CD14-positive monocyte (primary cell): ENCODE measurements around the gene ACVRL1. TPM values are rescaled to one million over a fixed set of nuclear protein-coding genes. Genes with fewer than 3 reads are reported as not detected.

Experiments
- DNase-seq, 3 donors: peaks; one replicate each; pipeline ENCODE4 v3.0.0-alpha.2; 2011 to 2022
- H2AFZ ChIP-seq: 2 replicates; pipeline ENCODE4 v1.6.0; 2012; ENCODE audit warnings: mild to moderate bottlenecking, low read depth, low read length, inconsistent platforms; ENCODE audit not compliant: insufficient read depth, poor library complexity, severe bottlenecking
- H3K27ac ChIP-seq, 2 donors: 1 replicate in 1 of 2; 2 replicates in 1 of 2; pipeline ENCODE4 v1.5.1; 2012 to 2013; ENCODE audit warnings: low read length in 2 of 2, control low read depth in 1 of 2, inconsistent platforms in 1 of 2, low read depth in 1 of 2, mild to moderate bottlenecking in 1 of 2
- H3K27me3 ChIP-seq, 2 donors: one replicate each; pipeline versions ENCODE4 v1.6.0 to v1.6.1; 2011 to 2013; ENCODE audit warnings: low read length in 2 of 2; ENCODE audit not compliant: control insufficient read depth in 2 of 2, insufficient read depth in 2 of 2
- H3K36me3 ChIP-seq, 2 donors: replicated peaks in 1 of 2; 1 replicate in 1 of 2; 2 replicates in 1 of 2; pipeline versions ENCODE4 v1.5.1 to v1.6.1; 2012 to 2013; ENCODE audit warnings: low read length in 2 of 2, control low read depth in 1 of 2, inconsistent platforms in 1 of 2, mild to moderate bottlenecking in 1 of 2; ENCODE audit not compliant: insufficient read depth in 2 of 2, control insufficient read depth in 1 of 2
- H3K4me1 ChIP-seq, 2 donors: 1 replicate in 1 of 2; 2 replicates in 1 of 2; pipeline versions ENCODE4 v1.5.1 to v1.6.1; 2012 to 2013; ENCODE audit warnings: low read length in 2 of 2, control low read depth in 1 of 2, inconsistent platforms in 1 of 2, mild to moderate bottlenecking in 1 of 2, moderate library complexity in 1 of 2; ENCODE audit not compliant: insufficient read depth in 2 of 2, control insufficient read depth in 1 of 2
- H3K4me2 ChIP-seq: replicated peaks from 2 replicates; pipeline ENCODE3; 2012; ENCODE audit warnings: low read length, moderate library complexity, mild to moderate bottlenecking; ENCODE audit not compliant: poor library complexity, severe bottlenecking; ENCODE audit errors: extremely low read depth
- H3K4me3 ChIP-seq, 3 experiments: fragments of 200-600 bp in 1 of 3; sonication (generic) in 1 of 3; replicated peaks in 1 of 3; 1 replicate in 2 of 3; 2 replicates in 1 of 3; pipeline ENCODE4 v1.5.1; 2011 to 2013; ENCODE audit warnings: low read length in 3 of 3, mild to moderate bottlenecking in 3 of 3, control low read depth in 2 of 3, low read depth in 2 of 3, inconsistent platforms in 1 of 3, moderate library complexity in 1 of 3
- H3K79me2 ChIP-seq: 2 replicates; pipeline ENCODE4 v1.6.0; 2012; ENCODE audit warnings: mild to moderate bottlenecking, control low read depth, inconsistent platforms, low read length, moderate library complexity; ENCODE audit not compliant: insufficient read depth
- H3K9ac ChIP-seq: 2 replicates; pipeline ENCODE4 v1.6.0; 2017; ENCODE audit warnings: low read length, mild to moderate bottlenecking; ENCODE audit not compliant: insufficient read depth, poor library complexity, severe bottlenecking
- H3K9me3 ChIP-seq, 2 donors: replicated peaks in 1 of 2; 1 replicate in 1 of 2; 2 replicates in 1 of 2; pipeline versions ENCODE4 v1.5.1 to v1.6.1; 2012 to 2013; ENCODE audit warnings: low read length in 2 of 2, control low read depth in 1 of 2; ENCODE audit not compliant: control insufficient read depth in 1 of 2, insufficient read depth in 1 of 2
- H4K20me1 ChIP-seq: 2 replicates; pipeline ENCODE4 v1.6.0; 2012; ENCODE audit warnings: mild to moderate bottlenecking, low read length, control low read depth, moderate library complexity; ENCODE audit not compliant: insufficient read depth
- H3K27ac Mint-ChIP-seq, 7 donors: one replicate each; pipeline ENCODE4 v1.8.0; 2020; ENCODE audit warnings: mild to moderate bottlenecking in 7 of 7, mixed read lengths in 7 of 7, moderate library complexity in 6 of 7, inconsistent platforms in 2 of 7
- H3K27me3 Mint-ChIP-seq, 3 donors: one replicate each; pipeline ENCODE4 v1.8.0; 2021 to 2022; ENCODE audit warnings: low read depth in 3 of 3, mild to moderate bottlenecking in 3 of 3, mixed read lengths in 3 of 3, moderate library complexity in 3 of 3, inconsistent platforms in 1 of 3
- H3K36me3 Mint-ChIP-seq, 2 donors: one replicate each; pipeline ENCODE4 v1.8.0; 2020; ENCODE audit warnings: mixed read lengths in 2 of 2, inconsistent platforms in 1 of 2, mild to moderate bottlenecking in 1 of 2
- H3K4me1 Mint-ChIP-seq: one replicate; pipeline ENCODE4 v1.8.0; 2020; ENCODE audit warnings: mild to moderate bottlenecking, mixed read lengths
- H3K4me3 Mint-ChIP-seq, 2 donors: one replicate each; pipeline ENCODE4 v1.8.0; 2020; ENCODE audit warnings: mild to moderate bottlenecking in 2 of 2, mixed read lengths in 2 of 2, moderate library complexity in 1 of 2
- H3K9me3 Mint-ChIP-seq, 7 donors: one replicate each; pipeline ENCODE4 v1.8.0; 2020 to 2022; ENCODE audit warnings: mixed read lengths in 7 of 7, mild to moderate bottlenecking in 6 of 7, moderate library complexity in 6 of 7, inconsistent platforms in 2 of 7
- CTCF ChIP-seq: fragments of 200-600 bp; IDR thresholded peaks from one replicate; pipeline ENCODE4 v1.8.0; 2022; ENCODE audit warnings: antibody characterized with exemption, mild to moderate bottlenecking
- WGBS: methylation state at CpG from one replicate; pipeline ENCODE4 v1.1.5; 2013; ENCODE audit warnings: missing lambda C conversion rate; ENCODE audit not compliant: insufficient coverage; 5-methylcytosine and 5-hydroxymethylcytosine counted together
- intact Hi-C, 2 donors: fragments of 100-400 bp; cut with micrococcal nuclease; formaldehyde crosslinking; loops; one replicate each; pipeline versions ENCODE4 v1.15.0 to v1.15.1; 2023
- polyA plus RNA-seq, 3 donors: library from polyadenylated mRNA; depleted of rRNA in 1 of 3; unstranded in 2 of 3; stranded (reverse) in 1 of 3; fragments of 300-500 nt in 2 of 3; fragments of >200 nt in 1 of 3; fragmentation: Illumina TruSeq in 2 of 3; gene quantifications; 1 replicate in 2 of 3; 2 replicates in 1 of 3; pipeline ENCODE4 v1.2.3, GENCODE V29; 2012 to 2021

The ACVRL1 gene
- polyA plus RNA-seq, 3 donors: 1.5 to 3.6 (median 2.0) TPM

- Histone ChIP-seq H4K20me1 (no peaks in the 10 kb centered on the region), H3K36me3 (peaks cover 0 to 19% of the 10 kb centered on the region in 2 donors), H3K4me2 (peak overlapping the region; percentile 70), H3K27me3 (no peaks in the 10 kb centered on the region), H3K27ac (peak overlapping the region; percentile 89 to 92), H3K4me3 (peak overlapping the region in 1 of 3 experiments; percentile 60), H3K79me2 (no peaks in the 10 kb centered on the region), H3K4me1 (peaks cover 21 to 25% of the 10 kb centered on the region in 2 donors), H3K9me3 (no peaks in the 10 kb centered on the region), H2AFZ (peak overlapping the region; percentile 72), H3K9ac (peak overlapping the region; percentile 42)
- H3K27me3 Mint-ChIP-seq: peaks cover 2 to 4% (median 3%) of the 10 kb centered on the region in 3 donors
- WGBS: 50% methylated on average over 13 of the region's 16 CpGs
- H3K9me3 Mint-ChIP-seq: peaks cover 0 to 3% (median 0%) of the 10 kb centered on the region in 7 donors
- peak overlapping the region; percentile 93 to 98 (median 96) for H3K27ac Mint-ChIP-seq
- peak; percentile 91 to 96 (median 95) for DNase-seq
- H3K4me1 Mint-ChIP-seq: peaks cover 38% of the 10 kb centered on the region
- peak overlapping the region; percentile 59 to 83 for H3K4me3 Mint-ChIP-seq
- peaks cover 6 to 18% of the 10 kb centered on the region in 2 donors for H3K36me3 Mint-ChIP-seq
- intact Hi-C loops: loop anchor here (5.0 kb wide), 3 partner anchors 34 to 59 kb away; partner anchors contain the start of gene ANKRD33 (in 1 of the 2)
- no peak for TF ChIP-seq CTCF
These were observed 15.6 kb downstream of the ACVRL1 start for GRCh38 chr12:51922762-51923505.

GRCh38 chr12:51923506-51924365 lies 16.4 kb downstream of the ACVRL1 start:
- peak; percentile 91 for TF ChIP-seq CTCF
- peak overlapping the region; percentile 70 for H3K4me2 ChIP-seq

More at GRCh38 chr12:51923506-51924365, 16.4 kb downstream of the ACVRL1 start:
- peaks cover 0 to 3% (median 0%) of the 10 kb centered on the region in 7 donors for H3K9me3 Mint-ChIP-seq
- peak overlapping the region; percentile 93 to 98 (median 96) for H3K27ac Mint-ChIP-seq
- peak overlapping the region; percentile 59 to 83 for H3K4me3 Mint-ChIP-seq
- H3K4me1 Mint-ChIP-seq: peaks cover 38% of the 10 kb centered on the region
- Histone ChIP-seq H4K20me1 (no peaks in the 10 kb centered on the region), H2AFZ (peak overlapping the region; percentile 72), H3K9me3 (no peaks in the 10 kb centered on the region), H3K36me3 (peaks cover 0 to 11% of the 10 kb centered on the region in 2 donors), H3K4me3 (peak overlapping the region in 1 of 3 experiments; percentile 60), H3K79me2 (no peaks in the 10 kb centered on the region), H3K27ac (peak overlapping the region; percentile 89 to 92), H3K27me3 (no peaks in the 10 kb centered on the region), H3K4me1 (peaks cover 21 to 25% of the 10 kb centered on the region in 2 donors), H3K9ac (peak overlapping the region; percentile 42)
- 1% methylated on average over 19 of the region's 31 CpGs for WGBS
- DNase-seq: peak; percentile 34 to 69 (median 42)
- peaks cover 2 to 6% (median 3%) of the 10 kb centered on the region in 3 donors for H3K27me3 Mint-ChIP-seq
- peaks cover 6 to 17% of the 10 kb centered on the region in 2 donors for H3K36me3 Mint-ChIP-seq
- intact Hi-C loops: loop anchor here (5.0 kb wide), 3 partner anchors 34 to 59 kb away; partner anchors contain the start of gene ANKRD33 (in 1 of the 2)
